RWPE1 (cell line): Measurements from ENCODE around the gene FIGNL2.
A peak's percentile ranks its signal among the peaks of the same experiment; 100 is the strongest.

Experiments used
- CTCF ChIA-PET: fragments of 350-600 bp; sonication (Branson Sonifier 250); formaldehyde crosslinking; extraction: SDS; loops from one replicate; lab custom pipeline; 2021; lab: Yijun Ruan, JAX
- POLR2A ChIA-PET: fragments of 400-600 bp; formaldehyde crosslinking; extraction: SDS; loops from one replicate; lab custom pipeline; 2020; ENCODE audit warnings: antibody characterized with exemption; ENCODE audit not compliant: low non-redundant PET; lab: Yijun Ruan, JAX
- DNase-seq: peaks from one replicate; pipeline ENCODE4 v3.0.0; 2012; ENCODE audit warnings: low spot score
- H3K27ac ChIP-seq: fragments of 450-650 bp; 2 replicates; pipeline ENCODE4 v1.5.1; 2017
- CTCF ChIP-seq: fragments of 450-650 bp; conservative IDR thresholded peaks from 2 replicates; pipeline ENCODE4 v1.5.1; 2017; ENCODE audit warnings: low read depth, mild to moderate bottlenecking

FIGNL2 gene

GRCh38 chr12:51817027-51817953 is 31.2 kb downstream of the FIGNL2 start:
- no peak for TF ChIP-seq CTCF
- no peak overlapping the region for H3K27ac ChIP-seq
- no peak for DNase-seq
- ChIA-PET CTCF (interaction anchor here (0.7 kb wide), 1 partner anchor 396 kb away, joined by 3 read pairs; no protein-coding TSS in a partner anchor), POLR2A (interaction anchor here (0.6 kb wide), 1 partner anchor 115 kb away, joined by 9 read pairs; no protein-coding TSS in a partner anchor)

GRCh38 chr12:51815571-51815970 is 32.9 kb downstream of the FIGNL2 start:
- no peak for TF ChIP-seq CTCF
- POLR2A ChIA-PET, result no interaction called here
- CTCF ChIA-PET, result interaction anchor here (0.7 to 2.6 kb wide), 4 partner anchors 9 to 524 kb away, joined by 4 to 9 read pairs (median 5); no protein-coding TSS in a partner anchor
- no peak for DNase-seq
- H3K27ac ChIP-seq, result no peak overlapping the region

- CTCF ChIA-PET, result interaction anchor here (0.5 to 2.6 kb wide), 13 partner anchors 9 to 1252 kb away, joined by 3 to 13 read pairs (median 4); no protein-coding TSS in a partner anchor
- peak; percentile 56 for DNase-seq
- H3K27ac ChIP-seq, result no peak overlapping the region
- TF ChIP-seq CTCF, result peak; percentile 66
- POLR2A ChIA-PET, result no interaction called here
Observed at GRCh38 chr12:51814311-51815088, 34.0 kb downstream of the FIGNL2 start.

GRCh38 chr12:51813931-51814310 is 34.6 kb downstream of the FIGNL2 start:
- DNase-seq, result no peak
- TF ChIP-seq CTCF, result no peak
- POLR2A ChIA-PET, result no interaction called here
- H3K27ac ChIP-seq, result no peak overlapping the region
- CTCF ChIA-PET, result interaction anchor here (0.5 to 2.6 kb wide), 14 partner anchors 10 to 1253 kb away, joined by 3 to 13 read pairs (median 4); no protein-coding TSS in a partner anchor

GRCh38 chr12:51812871-51813270 is 35.6 kb downstream of the FIGNL2 start:
- H3K27ac ChIP-seq, result no peak overlapping the region
- TF ChIP-seq CTCF, result no peak
- CTCF ChIA-PET, result interaction anchor here (1.5 to 2.6 kb wide), 3 partner anchors 10 to 392 kb away, joined by 4 to 9 read pairs (median 5); no protein-coding TSS in a partner anchor
- no peak for DNase-seq
- POLR2A ChIA-PET, result no interaction called here
